Lung microvascular endothelial cell (primary cell): ENCODE data around the gene YLPM1. TPM values are rescaled to one million over a fixed set of nuclear protein-coding genes. Genes with fewer than 3 reads are reported as not detected.

Experiments used
- DNase-seq, 2 donors: peaks; one replicate each; pipeline versions ENCODE4 v3.0.0 to v3.0.0-alpha.2; 2010; ENCODE audit warnings: low read depth in 2 of 2
- total RNA-seq: library from RNA; depleted of rRNA; stranded (reverse); fragments of >200 nt; gene quantifications from 2 replicates; pipeline ENCODE4 v1.2.1, GENCODE V29; 2014

YLPM1 gene
- total RNA-seq, 1 donor from 2014 or later, result 18.3 TPM

DNA sequence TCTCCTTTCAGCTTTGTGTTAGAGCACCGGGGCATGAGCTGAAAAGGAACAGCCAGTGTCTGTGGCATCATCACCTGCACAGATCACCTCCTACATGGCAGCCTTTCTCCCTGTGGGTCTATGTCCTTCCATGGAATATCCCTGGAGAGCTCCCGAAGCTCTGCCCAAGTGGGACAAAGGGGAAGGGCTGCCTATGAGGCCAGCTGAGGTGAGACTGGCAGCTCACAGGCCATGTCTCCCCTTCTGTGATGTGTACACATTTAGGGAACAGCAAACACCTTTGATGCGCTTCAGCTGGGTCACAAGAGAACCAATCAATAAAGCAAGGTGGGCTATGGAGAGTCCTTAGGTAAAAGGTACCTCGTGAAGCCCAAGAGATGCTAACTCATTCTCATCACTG, 108.7 kb downstream of the YLPM1 start:
- no peak for DNase-seq

DNA sequence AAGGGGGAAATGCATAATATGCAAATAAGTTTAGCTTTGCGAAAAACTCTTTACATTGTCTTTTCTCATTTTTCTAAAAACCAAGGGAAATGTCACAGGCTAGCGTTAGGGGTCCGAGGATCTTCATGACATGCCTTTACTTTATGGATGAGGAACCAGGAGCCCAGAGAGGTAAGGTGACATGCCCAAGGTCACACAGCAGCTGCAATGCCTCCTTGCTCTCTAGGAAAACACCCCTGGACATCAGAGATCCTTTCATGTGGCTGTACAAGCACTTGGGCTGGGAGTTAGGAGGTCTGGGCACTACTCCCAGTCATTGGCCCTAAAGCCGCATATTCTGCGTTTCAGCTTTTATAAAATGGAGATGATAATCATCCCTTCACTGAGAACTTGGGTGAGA, 112.1 kb downstream of the YLPM1 start:
- no peak for DNase-seq

DNA sequence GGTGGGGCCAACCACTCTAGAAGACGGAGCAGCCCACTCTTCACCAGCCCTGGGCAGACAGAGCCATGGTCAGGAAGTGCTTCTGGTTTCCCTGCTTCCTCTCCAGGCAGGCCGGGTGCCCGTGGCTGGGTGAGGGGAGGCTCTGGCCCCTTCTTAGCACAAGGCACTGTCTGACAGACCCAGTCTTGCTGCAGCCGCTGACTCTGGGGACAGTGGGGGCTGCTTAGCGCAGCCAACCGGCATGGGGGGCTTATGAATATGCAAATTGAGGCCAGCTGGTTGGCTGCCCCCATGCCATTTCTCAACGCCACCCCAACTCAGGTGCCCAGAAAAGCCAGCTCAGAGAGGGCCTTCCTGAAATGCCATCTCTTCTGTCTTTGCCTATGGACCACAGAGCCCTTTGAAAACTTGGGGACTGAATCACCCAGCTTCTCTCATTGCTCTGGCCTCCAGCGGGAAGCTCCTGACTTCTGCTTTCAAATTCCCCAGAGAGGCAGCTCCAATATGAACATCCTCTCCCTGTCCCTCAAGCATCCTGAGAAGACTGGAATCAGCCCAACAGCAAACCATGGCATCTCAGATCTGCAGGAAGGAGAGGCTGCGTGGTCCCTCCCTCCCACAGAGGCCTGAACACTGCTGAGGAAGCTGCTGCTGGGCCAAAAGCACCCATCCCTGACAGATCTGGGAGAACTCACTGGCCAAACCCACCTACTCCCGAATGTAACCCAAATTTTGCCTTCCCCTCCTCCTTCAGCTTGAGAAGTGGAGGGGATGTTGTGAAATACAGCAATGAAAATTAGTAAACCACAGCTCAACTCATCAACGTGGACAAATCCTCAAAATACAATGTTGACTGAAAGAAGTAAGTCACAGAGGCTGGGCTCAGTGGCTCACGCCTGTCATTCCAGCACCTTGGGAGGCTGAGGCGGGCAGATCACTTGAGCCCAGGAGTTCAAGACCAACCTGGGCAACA, 113.1 kb downstream of the YLPM1 start, which contains the start of gene PROX2:
PROX2 (minus strand) TSS at position 205 of the 973 bp plus-strand sequence. CDS start 12,311 bp downstream, outside the sequence.
- DNase-seq, result peak in 1 of 2 donors; percentile 21

DNA sequence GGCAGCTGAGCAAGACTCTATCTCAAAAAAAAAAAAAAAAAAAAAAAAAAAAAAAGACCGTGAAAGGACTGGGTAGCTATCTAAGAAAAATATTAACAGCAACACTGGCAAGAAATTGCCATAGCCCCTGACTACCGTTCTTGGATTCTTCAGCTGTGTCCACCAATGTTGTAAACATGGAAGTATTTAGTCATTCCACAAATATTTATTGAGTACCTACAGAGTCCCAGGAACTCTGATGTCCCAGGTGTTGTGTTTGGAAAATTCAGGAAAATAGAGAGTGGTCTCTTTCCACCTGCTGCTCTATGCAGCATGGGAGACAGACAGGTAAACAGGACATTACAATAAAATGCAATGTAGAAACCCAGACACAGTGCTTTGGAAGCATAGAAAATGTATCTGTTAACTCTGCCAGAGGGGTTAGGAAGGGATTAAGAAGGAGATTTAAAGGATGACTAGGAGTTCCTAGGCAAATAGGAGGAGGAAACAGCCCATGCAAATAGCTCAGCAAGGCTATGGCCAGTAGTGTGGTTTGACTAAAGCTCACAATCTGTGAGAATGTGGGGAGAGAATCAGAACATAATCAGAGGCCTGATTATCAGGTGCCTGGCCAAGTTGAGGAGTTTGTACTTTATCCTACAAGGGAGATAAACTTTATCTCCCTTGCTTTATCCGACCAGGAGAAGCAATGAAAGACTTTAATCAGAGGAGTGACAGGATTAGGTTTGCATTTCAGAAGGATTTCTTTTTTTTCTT, 116.5 kb downstream of the YLPM1 start:
- no peak for DNase-seq

DNA sequence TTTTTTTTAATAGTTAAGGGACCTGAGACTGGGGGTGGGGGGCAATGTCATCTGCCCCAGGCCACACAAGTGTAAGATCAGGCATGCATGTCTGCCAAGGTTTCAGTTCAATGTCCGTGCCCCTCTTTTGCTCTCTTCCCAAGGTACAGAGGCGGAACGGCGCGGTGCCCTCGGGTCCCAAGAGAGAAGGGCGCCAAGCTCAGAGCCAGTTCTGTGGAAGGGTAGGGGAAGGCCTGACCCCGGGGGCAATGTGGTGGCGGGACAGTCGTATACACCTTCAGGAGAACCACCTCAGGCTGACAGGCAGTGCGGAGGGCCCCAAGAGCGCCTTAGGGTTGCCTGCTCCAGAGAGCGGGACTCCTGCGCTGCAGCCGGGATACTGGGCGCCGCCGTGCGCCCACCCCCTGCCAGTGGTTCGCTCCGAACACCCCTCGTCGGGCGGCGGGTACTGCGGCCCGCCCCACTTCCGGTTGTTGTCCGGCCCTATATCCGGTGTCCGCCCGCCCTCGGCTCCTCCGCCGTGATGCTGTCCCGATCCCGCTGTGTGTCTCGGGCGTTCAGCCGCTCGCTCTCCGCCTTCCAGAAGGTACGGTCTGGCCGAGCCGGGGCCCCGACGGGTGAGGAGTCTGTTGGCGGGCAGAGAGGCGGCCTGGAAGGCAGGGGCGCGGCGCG, 118.5 kb downstream of the YLPM1 start, which contains the start of gene DLST:
DLST (plus strand) TSS at position 486 of the 672 bp plus-strand sequence; CDS start at position 524, 38 bp downstream.
- peak; percentile 90 to 91 for DNase-seq

DNA sequence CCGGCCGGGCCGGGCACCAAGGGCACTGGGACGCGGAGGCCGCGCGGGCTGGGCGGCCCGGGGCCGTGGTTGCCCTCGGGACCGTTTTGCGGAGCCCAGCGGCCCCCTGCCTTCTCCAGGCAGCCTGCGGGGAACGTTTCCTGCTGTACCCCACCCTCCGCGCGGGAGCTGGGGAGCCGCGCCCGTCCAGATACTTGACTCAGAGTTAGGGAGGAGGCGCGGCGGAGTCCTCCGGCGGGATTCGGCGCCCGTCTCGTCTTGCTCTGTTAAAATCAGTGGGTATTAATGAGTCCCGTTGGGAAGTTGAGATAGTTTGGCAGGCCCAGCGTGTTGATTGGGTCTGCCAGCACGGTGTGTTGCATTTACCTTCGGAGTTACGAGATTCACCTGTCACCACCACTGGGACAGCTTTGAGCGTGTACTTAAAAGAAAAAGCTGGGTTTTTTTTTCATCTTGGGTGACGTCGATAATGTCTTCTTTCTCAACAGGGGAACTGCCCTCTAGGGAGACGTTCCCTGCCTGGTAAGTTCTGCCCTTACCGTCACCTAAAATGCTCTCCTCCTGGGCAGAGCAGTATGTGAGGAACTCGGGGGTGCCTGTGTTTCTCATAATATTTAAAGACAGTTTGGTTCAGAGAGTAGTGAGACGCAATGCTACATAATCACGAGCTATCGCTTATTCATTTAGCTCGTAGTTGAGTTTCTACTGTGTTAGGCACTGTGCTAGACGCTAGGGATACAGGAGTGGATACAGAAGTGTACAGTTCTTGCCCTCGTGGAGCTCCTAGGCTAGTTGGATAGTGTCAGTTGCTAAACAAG, 119.2 kb downstream of the YLPM1 start:
- DNase-seq, result peak; percentile 38 to 68

Other genes starting within 250 kb of the YLPM1 start
- gene LTBP2, start 151.1 kb upstream of the YLPM1 start, total RNA-seq, result 6.2 and 44.9 TPM in 2 replicates
- 26.8 and 27.4 TPM in 2 replicates for gene AREL1, start 50.2 kb upstream of the YLPM1 start, total RNA-seq
- 10.9 and 12.9 TPM in 2 replicates for gene FCF1, start 50.2 kb upstream of the YLPM1 start, total RNA-seq
- gene PROX2, start 112.8 kb downstream of the YLPM1 start, total RNA-seq, result not detected in 2 replicates
- gene DLST, start 118.6 kb downstream of the YLPM1 start, total RNA-seq, result 35.3 and 35.7 TPM in 2 replicates
- 4.4 and 6.2 TPM in 2 replicates for gene RPS6KL1, start 159.9 kb downstream of the YLPM1 start, total RNA-seq
- 20.2 and 92.0 TPM in 2 replicates for gene PGF, start 192.3 kb downstream of the YLPM1 start, total RNA-seq
- gene EIF2B2, start 239.6 kb downstream of the YLPM1 start, total RNA-seq, result 33.1 and 37.3 TPM in 2 replicates